IMR-90 (cell line): ENCODE results near the gene TBC1D16. TPM values are rescaled to one million over a fixed set of nuclear protein-coding genes. Genes with fewer than 3 reads are reported as not detected.

ENCODE experiments used
- ATAC-seq: fragments of 200-7000 bp; cut with Tn5 transposase; 2 replicates; pipeline ENCODE4 v1.9.1; 2020; ENCODE audit warnings: low read depth, mild to moderate bottlenecking, moderate library complexity
- BruUV-seq: library from RNA; stranded (reverse); fragments of 400-500 nt; replicated peaks from 2 replicates; lab custom pipeline; 2021; lab: Mats Ljungman, UMichigan
- CTCF ChIA-PET: fragments of 300-600 bp; formaldehyde crosslinking; extraction: SDS; loops from one replicate; lab custom pipeline; 2021; ENCODE audit warnings: antibody characterized with exemption; lab: Yijun Ruan, JAX
- POLR2A ChIA-PET: fragments of 300-600 bp; sonication (Branson Sonifier 250); formaldehyde crosslinking; loops from one replicate; lab custom pipeline; 2022; ENCODE audit warnings: antibody characterized with exemption; ENCODE audit not compliant: unreplicated experiment; lab: Charles Lee
- DNase-seq: peaks from one replicate; pipeline ENCODE4 v3.0.0; 2013
- H2AFZ ChIP-seq: replicated peaks from 2 replicates; pipeline ENCODE3; 2013; ENCODE audit warnings: low read length, mild to moderate bottlenecking; ENCODE audit not compliant: poor library complexity
- H2AK5ac ChIP-seq: 2 replicates; pipeline ENCODE4 v1.6.1; 2013; ENCODE audit warnings: low read depth, low read length, inconsistent platforms
- H2AK9ac ChIP-seq: replicated peaks from 2 replicates; pipeline ENCODE3; 2013; ENCODE audit warnings: mild to moderate bottlenecking, low read depth, low read length, moderate library complexity; ENCODE audit not compliant: poor library complexity
- H2BK120ac ChIP-seq: 2 replicates; pipeline ENCODE4 v1.6.1; 2013; ENCODE audit warnings: low read depth, low read length, inconsistent platforms
- H2BK15ac ChIP-seq: 3 replicates; pipeline ENCODE4 v1.6.1; 2013; ENCODE audit warnings: low read depth, low read length, inconsistent platforms
- H2BK20ac ChIP-seq: 2 replicates; pipeline ENCODE4 v1.6.1; 2013; ENCODE audit warnings: low read depth, mild to moderate bottlenecking, inconsistent platforms, low read length, moderate library complexity
- H2BK5ac ChIP-seq: 2 replicates; pipeline ENCODE4 v1.6.1; 2013; ENCODE audit warnings: mild to moderate bottlenecking, low read depth, low read length, inconsistent platforms; ENCODE audit not compliant: poor library complexity, severe bottlenecking
- H3K14ac ChIP-seq: replicated peaks from 2 replicates; pipeline ENCODE4 v1.6.1; 2013; ENCODE audit warnings: low read depth, low read length, inconsistent platforms
- H3K18ac ChIP-seq: 2 replicates; pipeline ENCODE4 v1.6.1; 2013; ENCODE audit warnings: low read depth, low read length, control low read depth
- H3K23ac ChIP-seq: 2 replicates; pipeline ENCODE4 v1.6.1; 2013; ENCODE audit warnings: low read depth, low read length, inconsistent platforms
- H3K27ac ChIP-seq: 2 replicates; pipeline ENCODE4 v1.5.1; 2013; ENCODE audit warnings: mild to moderate bottlenecking, control low read depth, low read length; ENCODE audit not compliant: insufficient read depth
- H3K27me3 ChIP-seq: 2 replicates; pipeline ENCODE4 v1.6.1; 2013; ENCODE audit warnings: low read length; ENCODE audit not compliant: control insufficient read depth, insufficient read depth
- H3K36me3 ChIP-seq: 2 replicates; pipeline ENCODE4 v1.6.1; 2013; ENCODE audit warnings: low read length, mixed read lengths; ENCODE audit not compliant: control insufficient read depth, insufficient read depth
- H3K4ac ChIP-seq: 2 replicates; pipeline ENCODE4 v1.6.1; 2013; ENCODE audit warnings: low read depth, low read length, inconsistent platforms
- H3K4me1 ChIP-seq: 2 replicates; pipeline ENCODE4 v1.6.1; 2013; ENCODE audit warnings: low read length, mixed read lengths; ENCODE audit not compliant: control insufficient read depth, insufficient read depth
- H3K4me2 ChIP-seq: 2 replicates; pipeline ENCODE4 v1.6.1; 2013; ENCODE audit warnings: low read depth, mild to moderate bottlenecking, control low read depth, low read length, moderate library complexity
- H3K4me3 ChIP-seq: 2 replicates; pipeline ENCODE4 v1.5.1; 2013; ENCODE audit warnings: low read depth, mild to moderate bottlenecking, control low read depth, low read length, moderate library complexity; ENCODE audit not compliant: insufficient read depth
- H3K56ac ChIP-seq: 2 replicates; pipeline ENCODE4 v1.6.1; 2013; ENCODE audit warnings: low read length, inconsistent platforms; ENCODE audit not compliant: insufficient read depth; ENCODE audit errors: extremely low read depth
- H3K79me1 ChIP-seq, 2 experiments: 2 replicates each; pipeline ENCODE4 v1.6.1; 2013; ENCODE audit warnings: low read length in 2 of 2, inconsistent platforms in 1 of 2, low read depth in 1 of 2
- H3K9ac ChIP-seq: 2 replicates; pipeline ENCODE4 v1.6.1; 2013; ENCODE audit warnings: low read depth, low read length, control low read depth
- H3K9me1 ChIP-seq: 2 replicates; pipeline ENCODE4 v1.6.1; 2013; ENCODE audit warnings: low read length, inconsistent platforms; ENCODE audit not compliant: insufficient read depth
- H3K9me3 ChIP-seq: 2 replicates; pipeline ENCODE4 v1.6.1; 2013; ENCODE audit warnings: low read length; ENCODE audit not compliant: control insufficient read depth, insufficient read depth
- H4K20me1 ChIP-seq: 2 replicates; pipeline ENCODE4 v1.6.1; 2013; ENCODE audit warnings: low read length, inconsistent platforms; ENCODE audit not compliant: insufficient read depth
- H4K5ac ChIP-seq: 2 replicates; pipeline ENCODE4 v1.6.1; 2013; ENCODE audit warnings: mild to moderate bottlenecking, low read depth, low read length, control low read depth
- H4K8ac ChIP-seq, 2 experiments: 2 replicates each; pipeline ENCODE4 v1.6.1; 2013; ENCODE audit warnings: low read depth in 2 of 2, low read length in 2 of 2, control low read depth in 1 of 2, inconsistent platforms in 1 of 2
- H4K91ac ChIP-seq: 2 replicates; pipeline ENCODE4 v1.6.1; 2013; ENCODE audit warnings: low read depth, low read length, inconsistent platforms; ENCODE audit not compliant: insufficient read depth
- POLR2A ChIP-seq: IDR thresholded peaks from 2 replicates; pipeline ENCODE4 v1.6.1; 2012; ENCODE audit warnings: mild to moderate bottlenecking, low read depth, low read length
- USF2 ChIP-seq: fragments of 150-350 bp; IDR thresholded peaks from 2 replicates; pipeline ENCODE4 v1.6.1; 2017; ENCODE audit warnings: mild to moderate bottlenecking, antibody characterized with exemption, low read length, low read depth
- WGBS, 2 experiments: methylation state at CpG; one replicate each; pipeline versions ENCODE4 v1.1.5 to v1.1.7; 2013; ENCODE audit warnings: missing lambda C conversion rate in 2 of 2; ENCODE audit not compliant: insufficient read length in 1 of 2; ENCODE audit errors: extremely low coverage in 2 of 2; 5-methylcytosine and 5-hydroxymethylcytosine counted together
- dilution Hi-C: fragments of 300-500 bp; cut with HindIII; formaldehyde crosslinking; loops from one replicate; pipeline ENCODE4 v1.14.3; 2018; ENCODE audit warnings: low sequenced_read_pairs; ENCODE audit not compliant: unreplicated experiment
- in situ Hi-C: fragments of 300-500 bp; cut with MboI; formaldehyde crosslinking; loops from 3 replicates; pipeline ENCODE4 v1.14.3; 2019; ENCODE audit warnings: low sequenced_read_pairs, inconsistent platforms, mixed read lengths
- intact Hi-C: fragments of 100-400 bp; cut with micrococcal nuclease; formaldehyde crosslinking; loops from 2 replicates; pipeline ENCODE4 v1.10.0; 2022
- polyA plus RNA-seq, 3 experiments: library from polyadenylated mRNA; depleted of rRNA; stranded (reverse); fragments of >200 nt; gene quantifications; 2 replicates each; pipeline ENCODE4 v1.2.3, GENCODE V29; 2012; ENCODE audit warnings: low replicate concordance in 1 of 3
- total RNA-seq: library from RNA; depleted of rRNA; stranded (reverse); fragments of >200 nt; gene quantifications from 2 replicates; pipeline ENCODE4 v1.2.3, GENCODE V29; 2012

TBC1D16 gene
- total and polyA plus RNA-seq, 2 of the 4 experiments (the other 2 are of a cell fraction), result 10.1 to 16.7 TPM

DNA sequence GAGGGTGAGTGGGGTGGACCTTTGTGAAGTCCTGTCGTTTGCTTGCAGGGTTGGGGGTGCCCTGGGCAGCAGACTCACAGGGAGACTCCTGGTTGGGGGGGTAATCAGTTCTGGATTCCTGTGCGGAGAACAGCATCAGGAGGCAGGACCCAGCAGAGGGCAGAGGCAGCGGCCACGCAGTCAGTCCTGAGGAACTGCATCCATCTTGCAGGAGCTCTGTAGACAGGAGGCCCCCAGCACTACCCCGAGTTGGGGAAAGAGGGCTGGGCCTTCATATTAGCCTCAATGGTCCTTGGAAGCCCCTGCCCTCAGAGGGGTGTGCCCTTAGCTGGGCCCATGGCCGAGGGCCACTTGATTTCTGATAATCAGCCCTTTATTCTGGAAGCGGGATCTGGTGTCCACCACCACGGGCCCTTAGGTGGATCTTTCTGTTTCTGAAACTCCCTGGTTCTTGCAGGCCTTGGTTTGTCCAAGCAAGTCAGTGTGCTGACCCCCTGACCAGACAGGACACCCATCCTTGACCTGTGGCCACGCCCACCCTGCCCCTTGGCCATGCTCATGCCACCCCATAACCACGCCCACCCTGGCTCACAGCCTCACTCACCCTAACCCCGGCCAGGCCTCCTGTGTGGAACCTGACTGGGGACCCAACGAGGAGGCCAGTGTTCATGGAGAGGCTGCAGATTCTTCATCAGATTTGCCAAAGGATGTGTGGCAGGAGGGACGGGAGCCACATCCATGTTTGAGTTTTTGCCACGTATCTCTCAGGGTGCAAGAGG is 122.9 kb downstream of the TBC1D16 start:
- no peak overlapping the region for H3K4ac ChIP-seq
- H3K14ac ChIP-seq, result no peak overlapping the region
- 61% methylated on average over 5 of the region's 14 CpGs; no CpG with 5 or more reads in 1 of the 2 experiments for WGBS, 2 experiments
- no peaks in the 10 kb centered on the region for H3K79me1 ChIP-seq
- H2BK120ac ChIP-seq, result no peak overlapping the region
- no peaks in the 10 kb centered on the region for H3K9me1 ChIP-seq
- ChIA-PET POLR2A (no interaction called here), CTCF (no interaction called here)
- no peak overlapping the region for H4K8ac ChIP-seq
- dilution Hi-C loops (no loop called here), in situ Hi-C loops (loop anchor here (10.0 kb wide), 2 partner anchors 128 to 158 kb away; no protein-coding TSS in a partner anchor), intact Hi-C loops (no loop called here)
- H2BK5ac ChIP-seq, result no peak overlapping the region
- no peaks in the 10 kb centered on the region for H3K9me3 ChIP-seq
- ATAC-seq (no peak), DNase-seq (no peak)
- H4K20me1 ChIP-seq, result no peaks in the 10 kb centered on the region
- H3K18ac ChIP-seq, result no peak overlapping the region
- H4K5ac ChIP-seq, result no peak overlapping the region
- peaks cover 48% of the 10 kb centered on the region for H3K27me3 ChIP-seq
- no TSS peak for BruUV-seq
- no peak overlapping the region for H3K4me2 ChIP-seq
- no peak for TF ChIP-seq USF2
- no peak for TF ChIP-seq POLR2A
- H3K56ac ChIP-seq, result no peak overlapping the region
- no peak overlapping the region for H2AK9ac ChIP-seq
- H3K4me3 ChIP-seq, result no peak overlapping the region
- H3K23ac ChIP-seq, result no peak overlapping the region
- no peak overlapping the region for H2BK20ac ChIP-seq
- no peak overlapping the region for H3K9ac ChIP-seq
- no peaks in the 10 kb centered on the region for H3K4me1 ChIP-seq
- H2AK5ac ChIP-seq, result no peak overlapping the region
- no peak overlapping the region for H3K27ac ChIP-seq
- no peak overlapping the region for H2BK15ac ChIP-seq
- no peaks in the 10 kb centered on the region for H3K36me3 ChIP-seq
- H2AFZ ChIP-seq, result no peak overlapping the region
- H4K91ac ChIP-seq, result no peak overlapping the region
